Globus pallidus (tissue), 1 donor: ENCODE measurements around the gene SERPINE2.

ENCODE experiments used
- DNase-seq: peaks from one replicate; pipeline ENCODE4 v3.0.0-alpha.2; 2015; ENCODE audit warnings: low spot score

Gene SERPINE2

GRCh38 chr2:224039080-224039769 is at the start of gene SERPINE2:
TSS of gene SERPINE2 (minus strand) at chr2:224039286. CDS start at chr2:224001900, 37,386 bp downstream.
- peak; percentile 86 for DNase-seq

- DNase-seq = no peak
These were observed 47.3 kb upstream of the SERPINE2 start for GRCh38 chr2:224086226-224086914.

GRCh38 chr2:224085811-224086210 is 46.7 kb upstream of the SERPINE2 start:
- DNase-seq = no peak

GRCh38 chr2:224085246-224085645 is 46.2 kb upstream of the SERPINE2 start:
- no peak for DNase-seq

GRCh38 chr2:224084266-224084892 is 45.3 kb upstream of the SERPINE2 start:
- no peak for DNase-seq

GRCh38 chr2:224083638-224084037 is 44.6 kb upstream of the SERPINE2 start:
- DNase-seq = no peak

GRCh38 chr2:224078656-224079055 is 39.6 kb upstream of the SERPINE2 start:
- DNase-seq = no peak

- DNase-seq = no peak
These were observed 38.9 kb upstream of the SERPINE2 start for GRCh38 chr2:224077773-224078507.

GRCh38 chr2:224075588-224075987 is 36.5 kb upstream of the SERPINE2 start:
- DNase-seq = no peak

GRCh38 chr2:224073676-224074075 is 34.6 kb upstream of the SERPINE2 start:
- DNase-seq = no peak

- no peak for DNase-seq
These were observed 33.6 kb upstream of the SERPINE2 start for GRCh38 chr2:224072541-224073188.

GRCh38 chr2:224069172-224069571 is 30.1 kb upstream of the SERPINE2 start:
- DNase-seq = no peak

GRCh38 chr2:224063298-224063648 is 24.2 kb upstream of the SERPINE2 start:
- no peak for DNase-seq

- peak; percentile 9 for DNase-seq
These were observed 23.6 kb upstream of the SERPINE2 start for GRCh38 chr2:224062481-224063297.

- no peak for DNase-seq
These were observed 21.8 kb upstream of the SERPINE2 start for GRCh38 chr2:224060783-224061482.

GRCh38 chr2:224059178-224059577 is 20.1 kb upstream of the SERPINE2 start:
- no peak for DNase-seq

- peak; percentile 54 for DNase-seq
These were observed 19.1 kb upstream of the SERPINE2 start for GRCh38 chr2:224058048-224058775.

- DNase-seq = no peak
These were observed 17.8 kb upstream of the SERPINE2 start for GRCh38 chr2:224056889-224057288.

GRCh38 chr2:224055101-224055500 is 16.0 kb upstream of the SERPINE2 start:
- no peak for DNase-seq

GRCh38 chr2:224046752-224047151 is 7.7 kb upstream of the SERPINE2 start:
- no peak for DNase-seq
